ENCODE results near the gene CCNY.
"Not testable (repeated sequence)": the region's sequence is repeated elsewhere in the genome, so short reads cannot be mapped to it uniquely, and the experiment has no call there.

The CCNY gene

GRCh38 chr10:35535136-35535535, 198.8 kb downstream of the CCNY start:
- no peak for DNase-seq

- DNase-seq, result no peak
Observed at GRCh38 chr10:35536789-35537188, 200.5 kb downstream of the CCNY start.

GRCh38 chr10:35537925-35538324, 201.6 kb downstream of the CCNY start:
- DNase-seq, result not testable (repeated sequence)

- no peak for DNase-seq
Observed at GRCh38 chr10:35540296-35541164, 204.2 kb downstream of the CCNY start.

- DNase-seq, result no peak
Observed at GRCh38 chr10:35541720-35542119, 205.4 kb downstream of the CCNY start.

GRCh38 chr10:35542303-35542702, 206.0 kb downstream of the CCNY start:
- no peak for DNase-seq

GRCh38 chr10:35545079-35545657, 208.9 kb downstream of the CCNY start:
- no peak for DNase-seq

- no peak for DNase-seq
Observed at GRCh38 chr10:35545878-35546590, 209.7 kb downstream of the CCNY start.

- DNase-seq, result peak; percentile 88
Observed at GRCh38 chr10:35546824-35547225, 210.5 kb downstream of the CCNY start.

GRCh38 chr10:35552650-35553342, 216.5 kb downstream of the CCNY start:
- DNase-seq, result peak; percentile 79

- no peak for DNase-seq
Observed at GRCh38 chr10:35554036-35554435, 217.7 kb downstream of the CCNY start.

GRCh38 chr10:35554461-35555056, 218.2 kb downstream of the CCNY start:
- DNase-seq, result no peak

- no peak for DNase-seq
Observed at GRCh38 chr10:35555962-35556930, 219.9 kb downstream of the CCNY start.

- no peak for DNase-seq
Observed at GRCh38 chr10:35558276-35558675, 222.0 kb downstream of the CCNY start.

GRCh38 chr10:35559416-35559815, 223.1 kb downstream of the CCNY start:
- DNase-seq, result no peak

GRCh38 chr10:35561715-35562114, 225.4 kb downstream of the CCNY start:
- peak; percentile 47 for DNase-seq

- no peak for DNase-seq
Observed at GRCh38 chr10:35562427-35562826, 226.1 kb downstream of the CCNY start.

GRCh38 chr10:35563261-35563891, 227.1 kb downstream of the CCNY start:
- DNase-seq, result peak; percentile 77

GRCh38 chr10:35564341-35564968, 228.1 kb downstream of the CCNY start:
- peak; percentile 71 for DNase-seq

- no peak for DNase-seq
Observed at GRCh38 chr10:35565602-35566081, 229.3 kb downstream of the CCNY start.

All from islet precursor cell (in vitro differentiated cells).